GM19328 (cell line): Measurements from ENCODE around the gene PDSS1.
"Not testable (repeated sequence)": the region's sequence is repeated elsewhere in the genome, so short reads cannot be mapped to it uniquely, and the experiment has no call there.

Experiments used
- ATAC-seq: cut with Tn5 transposase; IDR thresholded peaks from one replicate; pipeline ENCODE4 v1.9.1; 2021; ENCODE audit warnings: mild to moderate bottlenecking, moderate library complexity; ENCODE audit not compliant: unreplicated experiment

The PDSS1 gene

DNA sequence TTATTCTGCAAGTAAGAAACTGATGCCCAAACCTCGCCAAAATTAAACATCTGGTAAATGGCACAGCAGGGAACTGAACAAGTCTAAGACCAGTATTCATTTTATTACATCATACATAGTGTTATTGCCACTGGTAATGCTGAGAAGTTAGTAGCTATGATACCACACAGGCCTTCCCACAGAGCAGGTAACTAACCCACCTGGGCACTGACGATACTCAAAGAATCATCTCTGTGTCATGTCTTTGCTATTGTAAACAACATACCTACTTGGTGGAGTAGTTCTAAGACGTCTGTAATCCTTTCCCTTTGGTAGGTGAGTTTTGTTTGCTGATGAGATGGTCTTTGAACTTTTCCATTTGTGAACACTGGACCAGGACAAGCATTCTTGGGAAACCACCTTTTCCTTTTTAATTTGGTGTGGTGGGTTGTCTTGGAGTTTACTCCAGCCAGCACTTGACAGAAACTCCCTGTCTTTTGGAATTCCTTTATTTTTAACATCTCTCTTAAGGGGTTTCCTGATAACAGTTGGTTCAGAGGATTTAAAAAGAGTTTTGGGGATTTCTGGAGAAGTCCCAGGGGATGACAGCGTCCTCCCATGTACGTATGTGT lies 40.9 kb downstream of the PDSS1 start:
- no peak for ATAC-seq

DNA sequence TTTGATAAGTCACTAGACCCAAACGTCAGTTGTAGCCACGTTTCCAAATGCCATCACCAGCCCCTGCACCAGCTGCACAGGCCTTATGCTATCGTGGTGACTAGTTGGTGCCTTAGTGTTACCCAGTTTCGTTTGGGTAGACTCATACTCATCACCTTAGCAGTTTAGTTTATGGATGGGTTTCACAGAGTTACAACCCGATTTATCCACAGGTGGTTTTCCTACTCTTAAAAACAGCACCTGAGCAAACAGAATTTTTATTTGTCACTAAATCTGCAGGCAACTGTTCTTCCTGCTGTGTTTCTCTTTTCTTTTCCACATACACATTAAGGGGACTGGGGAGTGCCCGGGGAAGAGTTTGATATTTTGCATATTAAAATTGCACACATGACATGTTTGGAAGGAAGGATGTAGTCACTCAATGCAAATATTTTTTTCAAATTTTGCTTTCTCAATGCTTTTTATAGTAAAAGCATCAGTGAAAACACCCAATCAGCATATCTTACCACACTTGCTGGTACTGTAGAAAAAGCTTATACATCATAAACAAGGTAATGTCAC lies 41.6 kb downstream of the PDSS1 start:
- ATAC-seq: peak; percentile 29

DNA sequence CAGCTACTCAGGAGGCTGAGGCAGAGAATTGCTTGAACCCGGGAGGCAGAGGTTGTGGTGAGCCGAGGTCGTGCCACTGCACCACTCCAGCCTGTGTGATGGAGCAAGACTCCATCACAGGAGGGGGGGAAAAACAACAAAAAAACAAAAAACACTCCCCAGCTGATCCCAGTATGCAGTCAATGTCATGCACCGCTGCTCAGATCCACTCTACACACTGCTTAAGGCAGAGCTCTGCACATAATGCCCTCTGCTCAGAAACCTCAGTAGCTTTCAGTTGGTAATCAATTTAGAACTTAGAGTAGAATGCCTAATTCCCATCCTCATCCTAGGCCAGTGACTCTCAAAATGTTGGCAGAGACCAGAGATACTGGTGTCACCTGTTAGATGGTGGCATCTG lies 43.9 kb downstream of the PDSS1 start:
- ATAC-seq: no peak

DNA sequence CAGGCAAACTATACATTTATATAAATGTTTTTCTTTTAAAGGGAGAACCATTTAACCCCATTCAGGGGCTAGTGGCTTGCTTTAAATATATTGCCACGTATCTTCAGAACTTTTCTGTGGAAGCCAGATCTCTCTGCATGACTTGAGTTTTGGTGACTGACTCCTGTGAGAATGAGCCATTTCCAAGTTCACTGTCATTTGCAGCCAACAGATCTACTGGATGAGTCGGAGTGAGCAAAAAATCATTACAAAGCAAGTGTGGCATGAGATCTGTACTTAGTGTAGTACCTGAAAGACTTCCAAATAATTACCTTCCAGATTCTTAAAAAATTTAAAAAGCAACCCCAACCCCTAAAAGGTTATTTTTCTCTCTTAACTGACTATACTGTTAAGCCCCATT lies 45.6 kb downstream of the PDSS1 start:
- no peak for ATAC-seq

DNA sequence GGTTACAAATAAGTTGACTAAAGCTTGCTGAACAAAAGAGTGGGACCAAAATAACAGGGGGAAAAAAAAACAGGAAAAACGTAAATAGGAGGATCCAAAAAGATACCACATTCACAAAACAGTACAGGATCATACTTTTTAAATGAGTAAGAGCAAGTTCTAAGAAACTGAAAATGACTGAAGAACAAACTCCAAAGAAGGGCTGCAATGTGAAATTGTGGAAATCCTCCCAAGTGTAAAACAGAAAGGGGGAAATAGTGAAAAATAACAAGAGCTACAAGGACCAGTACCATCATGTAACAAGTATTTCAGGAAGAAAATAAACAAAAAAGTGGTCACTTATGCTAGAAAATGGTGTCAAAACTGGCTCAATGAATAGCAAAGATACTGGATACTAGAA lies 46.3 kb downstream of the PDSS1 start:
- ATAC-seq: no peak

DNA sequence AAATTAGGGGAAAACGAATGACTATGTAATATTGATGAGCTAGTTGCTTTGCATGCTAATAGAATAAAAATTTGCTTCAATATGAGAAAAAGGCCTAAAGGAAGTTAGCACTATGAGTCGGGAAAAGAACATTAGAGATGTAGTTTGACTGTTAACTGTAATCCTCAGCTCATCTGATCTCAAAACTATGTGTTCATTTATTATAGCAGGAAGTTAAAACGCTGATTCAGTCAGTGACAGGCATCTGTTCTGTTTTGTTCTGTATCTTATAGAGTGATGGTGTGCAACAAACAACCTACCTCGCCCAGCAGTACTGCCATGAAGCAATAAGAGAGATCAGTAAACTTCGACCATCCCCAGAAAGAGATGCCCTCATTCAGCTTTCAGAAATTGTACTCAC lies 48.6 kb downstream of the PDSS1 start:
- ATAC-seq: no peak

DNA sequence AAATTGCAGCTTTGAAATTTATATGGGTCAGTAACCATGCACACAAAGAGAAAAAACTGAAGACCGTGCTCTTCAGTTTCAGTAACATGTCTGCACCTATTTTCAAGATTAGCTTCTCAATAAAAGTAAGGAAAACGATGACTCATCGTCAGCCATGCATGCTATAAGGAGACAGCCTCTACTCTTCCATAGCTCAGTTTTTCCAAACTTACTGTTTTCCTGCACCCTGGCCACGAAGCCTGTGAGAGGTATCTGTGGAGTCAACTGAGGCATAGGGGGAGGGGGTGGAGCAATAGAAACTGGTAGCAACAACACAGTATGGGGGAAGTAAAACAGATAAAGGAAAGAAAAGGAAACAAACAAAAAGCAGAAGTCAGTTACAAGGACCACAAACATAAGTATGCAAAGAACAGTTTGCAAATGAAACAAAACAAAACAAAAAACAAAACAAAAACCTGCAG lies 58.0 kb downstream of the PDSS1 start:
- peak; percentile 92 for ATAC-seq

DNA sequence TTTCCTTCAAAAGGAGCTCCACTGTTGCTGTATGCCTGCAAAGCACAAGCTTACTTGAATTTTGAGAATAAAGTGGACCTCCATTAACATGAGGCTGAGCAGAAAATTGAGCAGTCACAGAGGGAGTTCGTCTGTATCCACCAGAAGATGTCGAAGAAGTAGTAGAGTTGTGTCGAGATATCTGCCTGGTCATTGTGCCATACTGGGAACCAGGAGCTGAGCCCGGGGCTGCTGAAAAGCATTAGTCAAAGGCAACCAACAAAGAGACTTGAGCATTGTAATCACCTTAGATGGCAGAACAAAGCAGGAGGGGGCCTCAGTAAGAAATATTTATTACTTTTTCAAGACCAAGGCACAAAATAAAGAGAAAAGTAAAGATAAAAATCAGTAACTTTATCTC lies 61.5 kb downstream of the PDSS1 start:
- no peak for ATAC-seq

DNA sequence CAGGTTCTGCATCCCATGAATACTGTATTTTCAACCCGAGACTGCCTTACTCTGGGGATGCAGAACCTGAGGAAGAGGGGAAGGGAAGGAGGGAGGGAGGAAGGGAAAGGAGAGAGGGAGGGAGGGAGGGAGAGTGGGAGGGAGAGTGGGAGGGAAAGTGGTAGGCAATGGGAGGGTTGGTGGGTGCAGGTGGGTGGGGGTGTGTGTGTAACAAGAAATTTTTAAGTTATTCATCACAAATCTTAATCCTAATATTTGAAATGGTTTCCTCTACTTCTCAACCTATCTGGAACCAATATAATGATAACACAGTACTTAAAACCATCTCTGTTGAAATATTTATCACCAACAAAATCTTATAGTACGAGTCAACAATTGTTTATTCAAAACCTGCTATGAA lies 68.0 kb downstream of the PDSS1 start:
- ATAC-seq: no peak

DNA sequence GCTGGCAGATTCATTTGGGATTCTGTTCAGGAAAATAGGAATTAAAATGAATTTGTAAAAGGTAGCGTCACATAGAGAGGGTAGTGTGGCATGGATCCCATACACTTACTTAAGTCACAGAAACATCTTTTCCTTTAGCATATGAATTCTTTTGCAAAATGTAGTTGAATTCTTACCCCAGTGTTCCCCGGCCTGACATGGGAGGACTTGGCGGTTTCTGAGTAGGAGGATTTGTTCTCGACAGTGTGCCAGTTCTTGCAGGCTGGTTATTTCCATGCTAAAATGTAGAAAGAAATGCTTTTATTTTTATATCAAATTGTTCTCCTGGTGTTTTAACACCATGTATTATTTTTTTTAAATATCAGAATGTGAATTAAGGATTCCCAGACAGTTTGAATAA lies 72.6 kb downstream of the PDSS1 start:
- ATAC-seq: no peak

DNA sequence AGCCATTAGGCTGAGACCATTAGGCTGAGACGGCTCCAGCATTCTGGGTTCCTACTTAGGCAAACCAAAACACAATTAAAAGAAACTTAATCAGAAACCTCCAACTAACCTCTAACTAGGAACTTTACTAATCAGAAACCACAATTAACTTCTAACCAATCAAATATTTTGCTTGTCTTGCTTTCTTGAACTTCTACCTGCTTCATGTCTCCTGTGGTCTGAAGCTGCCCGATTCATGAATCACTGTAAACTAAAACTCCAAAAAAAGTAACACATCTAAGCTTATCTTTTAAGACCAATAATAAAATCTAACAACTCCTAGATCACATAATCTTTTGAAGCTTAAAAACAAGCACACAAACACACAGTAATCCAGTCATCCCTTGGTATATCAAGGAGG lies 76.1 kb downstream of the PDSS1 start:
- no peak for ATAC-seq

DNA sequence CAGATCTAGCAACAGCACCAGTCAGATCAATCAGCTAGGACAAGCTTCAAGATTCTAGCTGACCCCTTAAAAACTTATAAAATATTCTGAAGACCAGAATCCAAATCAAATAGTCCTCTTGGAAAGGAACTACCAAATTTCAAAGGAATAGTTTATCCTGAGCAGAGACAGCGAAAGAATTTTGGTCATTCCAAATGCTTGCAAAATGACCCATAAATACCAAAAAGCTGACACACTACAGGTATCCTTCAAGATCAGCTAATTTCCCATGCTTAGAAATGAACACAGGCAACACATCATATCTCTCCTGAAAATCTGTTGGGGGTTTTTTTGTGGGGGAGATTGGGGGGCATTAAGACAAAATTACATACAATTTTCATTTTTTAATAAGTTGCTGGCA lies 78.8 kb downstream of the PDSS1 start:
- ATAC-seq: no peak

DNA sequence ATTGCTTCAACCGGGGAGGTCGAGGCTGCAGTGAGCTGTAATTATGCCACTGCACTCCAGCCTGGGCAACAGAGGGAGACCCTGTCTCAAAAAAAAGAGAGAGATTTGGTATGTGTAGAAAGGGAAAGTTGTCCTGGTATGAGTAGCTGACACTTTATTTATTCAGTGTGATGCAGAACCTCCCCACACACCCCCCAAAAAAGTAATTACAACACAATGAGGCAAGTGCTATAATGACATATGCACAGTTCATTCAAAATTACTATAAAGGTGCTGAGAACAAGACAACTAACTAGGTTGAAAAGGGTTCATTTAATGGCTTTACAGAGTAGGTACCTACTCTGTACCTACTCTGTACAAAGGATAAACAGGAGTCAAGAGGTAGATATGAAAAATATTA lies 80.2 kb downstream of the PDSS1 start:
- no peak for ATAC-seq

DNA sequence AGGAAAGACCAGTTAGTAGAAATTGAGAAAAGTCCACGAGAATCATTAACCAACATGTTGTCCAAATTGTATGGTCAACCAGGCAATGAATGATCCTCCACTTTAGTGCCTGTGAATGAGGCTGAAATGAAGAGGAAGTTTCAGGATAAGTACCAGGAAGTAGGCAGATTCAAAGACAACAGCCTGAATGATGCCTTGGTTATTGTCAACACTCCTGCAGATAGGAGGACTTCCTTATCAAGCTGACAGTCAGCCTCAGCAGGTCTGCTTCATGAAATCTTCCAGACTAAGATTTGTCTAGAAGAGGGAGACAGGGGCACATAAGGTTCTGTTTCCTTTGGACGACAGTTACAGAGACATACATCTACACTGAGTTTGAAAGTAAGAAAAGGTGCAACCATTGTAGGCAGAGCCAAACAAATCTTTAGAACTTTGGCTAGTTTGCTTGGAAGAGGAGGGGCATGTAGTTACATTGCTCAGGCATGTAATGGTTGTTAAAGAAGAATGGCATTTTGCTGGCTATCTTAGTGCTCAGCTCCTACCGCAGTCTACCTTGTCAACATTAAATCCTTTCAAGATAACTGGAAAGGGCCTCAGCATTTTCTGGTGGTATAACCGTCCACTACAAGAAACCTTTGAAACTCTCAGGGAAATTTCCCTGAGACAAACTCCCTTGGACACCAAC lies 81.8 kb downstream of the PDSS1 start:
- ATAC-seq: no peak

DNA sequence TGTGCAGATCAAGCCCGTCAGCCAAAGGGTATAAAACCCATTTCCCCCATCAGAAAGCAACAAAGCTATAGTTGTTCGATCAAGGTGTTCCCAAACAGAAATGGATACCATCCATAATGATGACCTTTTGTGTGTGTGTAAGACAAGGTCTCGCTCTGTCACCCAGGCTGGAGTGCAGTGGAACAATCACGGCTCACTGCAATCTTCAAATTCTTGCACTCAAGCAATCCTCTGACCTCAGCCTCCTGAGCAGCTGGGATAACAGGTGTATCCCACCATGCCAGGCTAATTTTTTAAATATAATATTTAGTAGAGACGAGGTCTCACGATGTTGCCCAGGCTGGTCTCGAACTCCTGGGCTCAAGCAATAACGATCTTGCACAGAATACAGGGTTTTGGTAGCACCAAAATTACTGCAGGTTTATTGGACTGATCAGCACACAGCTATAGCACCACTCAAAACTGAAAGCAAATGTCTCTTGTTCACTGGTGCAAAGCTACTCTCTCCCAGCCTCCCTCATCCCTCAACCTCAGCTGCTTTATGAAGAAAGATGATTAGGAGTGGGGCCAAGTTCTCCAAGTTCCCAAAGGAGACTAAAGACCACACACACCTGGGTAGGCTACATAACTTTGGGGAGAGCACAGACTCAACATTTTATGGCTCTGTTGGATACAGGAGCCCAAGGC lies 82.7 kb downstream of the PDSS1 start:
- ATAC-seq: no peak

DNA sequence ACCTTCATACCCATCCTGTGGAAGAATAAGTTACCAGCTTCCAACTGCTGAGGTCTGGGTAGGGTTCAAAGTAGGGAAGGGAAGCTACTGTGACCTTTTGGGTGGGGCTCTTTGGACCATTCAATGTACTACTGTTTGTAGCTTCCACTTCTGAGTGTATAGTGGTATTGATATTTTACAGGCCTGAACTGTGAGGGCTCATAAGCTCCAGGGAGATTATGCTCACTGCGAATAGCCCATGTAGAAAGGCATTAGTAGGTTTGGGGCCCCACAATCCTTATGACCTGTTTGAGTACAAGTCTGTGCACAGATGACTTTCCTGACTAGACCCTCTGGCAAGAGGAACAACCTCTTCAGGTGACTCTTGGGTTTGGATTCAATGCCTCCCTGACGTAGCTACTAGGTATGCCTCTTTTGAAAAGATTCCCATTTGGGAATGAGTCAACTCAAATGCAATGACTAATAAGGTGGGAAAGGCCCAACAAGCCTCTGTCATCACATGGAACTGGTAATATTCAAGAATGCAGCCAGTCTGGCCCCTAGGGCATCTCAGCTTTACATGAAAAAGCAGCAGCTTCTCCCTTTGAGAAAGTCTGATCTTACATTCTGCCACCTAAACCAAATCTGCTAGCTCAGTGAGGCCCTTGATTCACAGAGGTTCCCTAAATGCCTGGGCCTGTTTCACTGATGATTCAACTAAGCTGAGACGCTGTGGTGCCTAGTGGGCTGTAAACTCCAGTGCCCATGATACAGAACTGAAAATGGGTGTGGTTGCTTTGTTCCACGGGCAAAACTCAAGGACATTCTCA lies 83.5 kb downstream of the PDSS1 start:
- ATAC-seq: peak; percentile 44

DNA sequence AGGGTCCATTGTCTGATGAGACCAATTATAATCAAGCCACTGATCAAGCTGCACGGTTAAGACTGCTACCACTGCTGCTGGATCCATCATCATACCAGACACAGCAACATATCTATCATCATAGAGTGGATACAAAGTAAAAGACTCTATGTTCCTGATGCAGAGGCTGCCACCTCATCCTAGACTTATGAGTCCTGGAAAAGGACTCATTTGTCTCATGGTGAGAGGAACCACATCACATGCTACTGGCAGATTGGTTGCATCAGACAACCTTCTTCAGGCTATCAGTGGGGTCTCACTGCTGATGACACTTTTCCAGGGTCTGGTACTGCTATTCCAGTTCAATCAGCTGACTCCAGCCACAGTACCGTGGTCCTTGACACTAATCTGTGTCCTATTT lies 84.3 kb downstream of the PDSS1 start:
- ATAC-seq: no peak

DNA sequence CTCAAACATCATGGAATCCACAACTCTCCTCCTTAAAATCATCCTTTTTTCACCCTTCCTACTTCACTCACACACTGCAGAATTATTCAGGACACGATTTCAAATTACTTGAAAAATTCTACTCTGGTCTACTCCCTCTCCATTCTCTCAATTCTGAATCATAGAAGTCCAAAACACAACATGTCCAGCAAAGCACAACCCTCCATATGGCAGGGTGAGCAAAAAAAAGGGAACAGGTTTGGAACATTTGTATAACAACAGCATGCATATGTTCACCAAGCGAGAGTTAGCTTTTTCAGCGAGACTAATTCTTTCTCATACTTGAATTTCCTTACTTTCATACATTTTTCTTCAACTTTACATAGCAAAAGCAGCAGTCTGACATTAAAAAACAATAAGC lies 89.9 kb downstream of the PDSS1 start:
- no peak for ATAC-seq

DNA sequence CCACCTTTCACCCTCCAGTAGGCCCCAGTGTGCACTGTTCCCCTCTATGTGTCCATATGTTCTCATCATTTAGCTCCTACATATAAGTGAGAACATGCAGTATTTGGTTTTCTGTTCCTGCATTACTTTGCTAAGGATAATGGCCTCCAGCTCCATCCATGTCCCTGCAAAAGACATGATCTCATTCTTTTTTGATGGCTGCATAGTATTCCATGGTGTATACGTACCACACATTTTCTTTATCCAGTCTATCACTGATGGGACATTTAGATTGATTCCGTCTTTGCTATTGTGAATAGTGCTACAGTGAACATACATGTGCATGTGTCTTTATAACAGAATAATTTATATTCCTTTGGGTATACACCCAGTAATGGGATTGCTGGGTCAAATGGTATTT lies 92.3 kb downstream of the PDSS1 start:
- ATAC-seq: not testable (repeated sequence)

DNA sequence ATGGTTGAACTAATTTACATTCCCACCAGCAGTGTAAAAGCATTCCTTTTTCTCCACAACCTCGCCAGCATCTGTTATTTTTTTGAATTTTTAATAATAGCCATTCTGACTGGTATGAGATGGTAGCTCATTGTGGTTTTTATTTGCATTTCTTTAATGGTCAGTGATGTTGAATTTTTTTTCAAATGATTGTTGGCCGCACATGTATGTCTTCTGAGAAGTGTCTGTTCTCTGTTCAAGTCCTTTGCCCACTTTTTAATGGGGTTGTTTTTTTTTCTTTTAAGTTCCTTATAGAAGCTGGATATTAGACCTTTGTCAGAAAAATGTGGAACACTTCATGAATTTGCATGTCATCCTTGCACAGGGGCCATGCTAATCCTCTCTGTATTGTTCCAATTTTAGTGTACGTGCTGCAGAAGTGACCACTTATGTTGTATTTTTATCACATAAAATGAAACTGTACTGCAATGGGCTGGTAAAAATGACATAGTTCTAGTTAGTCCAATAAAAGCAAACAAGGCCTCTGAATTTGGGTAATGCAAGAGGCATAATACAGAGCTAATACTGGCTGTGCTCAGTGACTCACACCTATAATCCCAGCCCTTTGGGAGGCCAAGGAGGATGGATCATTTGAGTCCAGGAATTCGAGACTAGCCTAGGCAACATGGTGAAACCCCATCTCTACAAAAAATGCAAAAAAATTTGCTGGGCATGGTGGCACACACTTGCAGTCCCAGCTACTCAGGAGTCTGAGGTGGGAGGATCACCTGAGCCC lies 92.9 kb downstream of the PDSS1 start:
- ATAC-seq: no peak
